SHP77 (cell line): ENCODE measurements around the gene TRIM52.

Experiments
- DNase-seq, 2 experiments: peaks; one replicate each; lab custom pipeline; 2025; lab: John Stamatoyannopoulos, UW

The TRIM52 gene

DNA sequence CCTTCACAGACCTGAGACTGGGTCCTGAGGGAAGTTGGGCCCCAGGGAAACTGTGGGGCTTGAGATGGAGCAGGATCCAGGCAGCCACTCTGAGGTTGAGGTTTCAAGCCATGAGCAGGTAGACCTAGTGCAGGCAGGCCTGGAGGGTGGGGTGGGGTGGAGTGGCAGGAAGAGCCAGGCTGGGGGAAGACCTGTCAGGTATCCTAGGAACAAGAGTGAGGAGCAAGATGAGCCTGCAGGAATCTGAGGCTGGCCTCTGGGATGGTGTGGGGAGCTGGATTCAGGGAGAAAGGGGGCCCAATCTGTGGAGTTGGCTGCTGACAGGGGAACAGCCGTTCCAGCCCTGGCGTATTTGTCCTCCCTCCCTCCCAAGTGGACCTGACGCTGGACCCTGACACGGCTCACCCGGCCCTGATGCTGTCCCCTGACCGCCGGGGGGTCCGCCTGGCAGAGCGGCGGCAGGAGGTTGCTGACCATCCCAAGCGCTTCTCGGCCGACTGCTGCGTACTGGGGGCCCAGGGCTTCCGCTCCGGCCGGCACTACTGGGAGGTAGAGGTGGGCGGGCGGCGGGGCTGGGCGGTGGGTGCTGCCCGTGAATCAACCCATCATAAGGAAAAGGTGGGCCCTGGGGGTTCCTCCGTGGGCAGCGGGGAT is 27.0 kb downstream of the TRIM52 start:
- DNase-seq, result no peak

DNA sequence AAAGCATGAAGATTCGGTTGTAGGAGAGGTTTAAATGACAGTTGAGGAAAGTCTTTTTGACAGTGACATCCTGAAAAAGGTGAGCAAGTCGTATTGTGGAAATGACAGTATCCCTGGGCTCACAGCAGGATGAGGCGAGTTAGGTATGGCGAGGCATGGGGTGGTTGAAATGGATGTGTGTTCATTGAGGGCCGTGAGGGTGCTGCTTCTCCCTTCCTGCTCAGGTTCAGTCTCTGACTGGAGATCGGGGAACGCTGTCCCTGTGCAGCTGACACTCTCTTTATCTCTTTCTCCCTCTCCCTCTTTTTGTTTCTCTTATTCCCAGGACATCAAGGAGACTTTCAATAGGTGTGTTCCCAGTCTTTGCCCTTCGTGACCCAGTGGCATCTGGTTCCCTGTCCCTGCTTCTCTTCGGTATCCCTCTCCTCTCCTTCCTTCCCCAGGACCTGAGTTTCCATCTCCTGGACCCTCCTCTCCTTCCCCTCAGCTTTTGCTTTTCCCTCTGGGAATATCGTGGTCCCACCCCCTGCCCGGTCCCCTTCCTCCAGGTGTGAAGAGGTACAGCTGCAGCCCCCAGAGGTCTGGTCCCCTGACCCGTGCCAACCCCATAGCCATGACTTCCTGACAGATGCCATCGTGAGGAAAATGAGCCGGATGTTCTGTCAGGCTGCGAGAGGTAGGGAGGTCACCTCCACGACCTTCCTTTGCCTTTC is 27.7 kb downstream of the TRIM52 start:
- DNase-seq, result no peak

DNA sequence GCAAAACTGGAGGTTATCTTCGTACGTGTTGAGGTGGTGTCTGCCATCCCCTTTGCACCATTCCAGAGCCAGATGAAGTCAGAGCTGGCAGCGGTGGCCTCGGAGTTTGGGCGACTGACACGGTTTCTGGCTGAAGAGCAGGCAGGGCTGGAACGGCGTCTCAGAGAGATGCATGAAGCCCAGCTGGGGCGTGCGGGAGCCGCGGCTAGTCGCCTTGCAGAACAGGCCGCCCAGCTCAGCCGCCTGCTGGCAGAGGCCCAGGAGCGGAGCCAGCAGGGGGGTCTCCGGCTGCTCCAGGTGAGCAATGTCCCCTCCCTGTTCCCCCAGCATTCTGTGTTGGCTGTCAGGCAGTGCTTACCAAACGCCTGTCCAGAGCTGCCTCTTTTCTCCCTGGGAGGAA is 28.4 kb downstream of the TRIM52 start:
- DNase-seq, result no peak

DNA sequence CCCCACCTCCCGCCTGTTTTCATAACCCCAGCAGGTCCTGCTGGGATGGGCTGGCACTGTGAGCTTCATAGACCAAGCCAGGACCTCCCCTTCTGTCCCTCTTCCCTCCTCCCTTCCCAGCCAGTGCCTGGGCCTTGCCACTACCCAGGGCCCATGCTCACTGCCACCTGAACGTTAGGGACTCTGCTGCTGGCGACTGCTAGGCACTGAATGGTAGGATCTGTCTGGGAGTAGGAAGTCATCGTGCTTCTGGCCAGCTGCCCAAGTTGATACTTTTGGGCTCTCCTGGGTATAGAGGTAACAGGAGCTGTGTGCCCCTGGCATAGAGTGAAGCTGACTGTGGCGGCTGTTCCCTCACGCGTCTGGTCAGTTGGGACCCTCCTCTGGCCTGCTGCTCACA is 29.5 kb downstream of the TRIM52 start:
- DNase-seq, result no peak

DNA sequence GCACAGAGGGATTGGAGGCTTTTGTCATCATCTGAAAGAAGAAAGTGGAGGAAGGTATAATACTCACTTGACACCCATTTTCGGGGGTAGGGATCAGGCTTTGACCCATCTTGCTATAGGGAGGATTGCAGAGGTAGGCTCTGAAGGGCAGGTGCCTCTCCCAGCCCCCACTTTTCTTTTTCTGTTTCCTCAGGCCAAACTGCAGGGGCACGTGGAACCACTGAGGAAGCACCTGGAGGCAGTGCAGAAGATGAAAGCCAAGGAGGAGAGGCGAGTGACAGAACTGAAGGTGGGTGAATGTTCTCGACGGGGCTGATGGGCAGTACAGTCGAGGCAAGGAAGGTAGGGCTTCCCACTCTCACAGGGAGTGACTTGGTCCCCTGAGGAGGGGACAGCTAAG is 30.4 kb downstream of the TRIM52 start:
- DNase-seq, result no peak

DNA sequence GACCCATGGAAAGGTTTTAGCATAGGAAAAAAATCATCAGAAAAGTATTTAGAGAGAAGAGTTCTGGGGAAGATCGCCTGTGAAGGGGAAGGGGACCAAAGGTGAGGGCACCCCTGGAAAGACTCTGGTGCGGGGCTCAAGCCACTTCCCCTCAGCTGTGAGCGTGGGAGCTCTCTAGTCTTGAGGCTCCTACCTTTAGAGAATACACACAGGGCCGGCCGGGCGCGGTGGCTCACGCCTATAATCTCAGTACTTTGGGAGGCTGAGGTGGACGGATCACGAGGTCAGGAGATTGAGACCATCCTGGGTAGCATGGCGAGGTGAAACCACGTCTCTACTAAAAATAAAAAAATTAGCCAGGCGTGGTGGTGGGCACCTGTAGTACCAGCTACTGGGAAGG is 30.9 kb downstream of the TRIM52 start:
- DNase-seq, result no peak

DNA sequence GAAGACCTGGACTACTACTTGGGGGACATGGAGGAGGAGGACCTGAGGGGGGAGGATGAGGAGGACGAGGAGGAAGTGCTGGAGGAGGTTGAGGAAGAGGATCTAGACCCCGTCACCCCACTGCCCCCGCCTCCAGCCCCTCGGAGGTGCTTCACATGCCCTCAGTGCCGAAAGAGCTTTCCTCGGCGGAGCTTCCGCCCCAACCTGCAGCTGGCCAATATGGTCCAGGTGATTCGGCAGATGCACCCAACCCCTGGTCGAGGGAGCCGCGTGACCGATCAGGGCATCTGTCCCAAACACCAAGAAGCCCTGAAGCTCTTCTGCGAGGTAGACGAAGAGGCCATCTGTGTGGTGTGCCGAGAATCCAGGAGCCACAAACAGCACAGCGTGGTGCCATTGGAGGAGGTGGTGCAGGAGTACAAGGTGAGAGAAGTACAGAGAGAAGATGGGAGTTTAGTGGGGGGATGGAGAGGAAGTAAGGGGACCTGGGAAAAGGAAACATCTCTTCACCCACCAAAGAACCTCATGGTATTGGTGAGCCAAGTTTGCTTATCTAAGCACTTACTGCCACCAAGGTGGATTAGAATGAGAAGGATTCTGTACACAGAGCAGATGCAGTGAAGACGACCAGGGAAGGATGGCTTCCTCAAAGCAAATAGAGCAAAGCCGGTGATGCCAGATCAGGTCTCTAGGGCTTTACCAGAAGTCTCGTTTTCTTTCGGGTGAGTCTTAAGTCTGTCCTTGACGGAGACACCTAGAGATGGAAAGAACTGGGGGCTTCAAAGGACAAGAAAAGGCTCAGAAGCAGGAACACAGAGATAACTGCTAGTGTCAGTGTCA is 36.3 kb downstream of the TRIM52 start:
- DNase-seq, result no peak

DNA sequence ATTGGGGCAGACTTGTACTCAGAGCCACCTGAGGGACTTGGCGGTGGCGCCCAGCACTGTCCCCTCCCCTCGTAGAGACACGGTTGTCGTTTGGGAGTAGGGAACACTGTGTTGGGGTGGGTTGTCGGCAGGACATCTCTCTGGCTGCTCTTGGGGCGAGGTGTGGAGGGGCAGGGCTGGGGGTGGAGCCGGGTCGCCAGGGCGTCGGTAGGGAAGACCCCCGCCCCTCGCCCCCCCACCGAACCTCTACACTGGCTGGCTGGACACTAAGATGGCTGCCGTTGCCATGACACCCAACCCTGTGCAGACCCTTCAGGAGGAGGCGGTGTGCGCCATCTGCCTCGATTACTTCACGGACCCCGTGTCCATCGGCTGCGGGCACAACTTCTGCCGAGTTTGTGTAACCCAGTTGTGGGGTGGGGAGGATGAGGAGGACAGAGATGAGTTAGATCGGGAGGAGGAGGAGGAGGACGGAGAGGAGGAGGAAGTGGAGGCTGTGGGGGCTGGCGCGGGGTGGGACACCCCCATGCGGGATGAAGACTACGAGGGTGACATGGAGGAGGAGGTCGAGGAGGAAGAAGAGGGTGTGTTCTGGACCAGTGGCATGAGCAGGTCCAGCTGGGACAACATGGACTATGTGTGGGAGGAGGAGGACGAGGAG is 37.1 kb downstream of the TRIM52 start:
- no peak for DNase-seq

DNA sequence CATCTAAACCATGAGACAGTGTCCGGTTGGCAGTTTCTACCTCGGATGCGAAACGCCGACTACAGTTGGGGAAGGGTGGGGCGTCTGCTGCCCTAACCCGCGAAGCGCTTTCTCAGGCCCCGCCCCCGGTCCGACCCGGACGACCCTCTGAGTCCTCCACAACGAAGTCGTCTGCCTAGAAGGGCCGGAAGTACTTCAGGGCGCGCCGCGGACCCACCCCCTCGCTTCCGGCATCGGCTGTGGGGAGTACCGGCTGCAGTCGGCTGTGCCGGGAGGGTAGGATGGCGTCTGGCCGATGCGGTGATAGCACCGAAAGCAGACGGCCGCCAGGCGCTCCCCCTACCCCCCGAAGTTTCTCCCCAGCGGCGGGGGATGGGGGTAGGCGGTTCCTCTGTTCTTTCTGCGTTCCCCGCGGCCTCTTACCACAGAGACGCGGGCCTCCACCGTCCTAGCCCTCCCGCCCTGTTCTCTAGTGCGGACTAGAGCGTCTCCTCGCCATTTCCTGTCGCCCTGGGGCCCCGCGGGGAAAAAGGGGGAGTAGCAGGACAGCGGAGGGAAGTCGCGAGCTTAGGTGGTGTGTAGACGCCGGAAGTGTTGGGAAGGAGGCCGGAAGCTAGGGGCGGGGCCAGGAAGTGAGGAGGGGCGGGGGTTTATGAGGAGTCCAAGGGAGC is 37.8 kb downstream of the TRIM52 start, which contains the start of gene TRIM41:
TRIM41 (plus strand) TSS at position 224 of the 671 bp plus-strand sequence. CDS start 719 bp downstream, outside the sequence.
- no peak for DNase-seq

DNA sequence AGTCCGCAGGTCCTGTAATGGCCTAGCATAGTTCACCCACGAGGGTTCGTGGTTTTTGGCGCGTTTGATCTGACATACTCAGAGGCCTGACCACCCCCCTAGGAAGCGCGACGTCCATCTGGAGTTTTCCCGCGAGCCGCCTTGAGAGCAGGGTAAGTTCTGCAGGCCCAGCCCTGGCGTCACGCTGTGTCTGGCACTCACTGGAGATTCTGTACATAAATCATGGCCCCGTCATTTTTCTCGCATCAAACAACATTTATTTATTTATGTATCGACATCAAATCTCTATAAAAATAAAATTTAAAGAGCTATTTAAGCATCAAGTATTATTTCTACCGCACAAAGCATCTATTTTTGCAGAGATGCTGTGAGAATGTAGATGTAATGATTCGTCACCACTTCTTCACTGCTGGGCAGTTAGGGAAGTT is 38.3 kb downstream of the TRIM52 start:
- DNase-seq, result no peak

DNA sequence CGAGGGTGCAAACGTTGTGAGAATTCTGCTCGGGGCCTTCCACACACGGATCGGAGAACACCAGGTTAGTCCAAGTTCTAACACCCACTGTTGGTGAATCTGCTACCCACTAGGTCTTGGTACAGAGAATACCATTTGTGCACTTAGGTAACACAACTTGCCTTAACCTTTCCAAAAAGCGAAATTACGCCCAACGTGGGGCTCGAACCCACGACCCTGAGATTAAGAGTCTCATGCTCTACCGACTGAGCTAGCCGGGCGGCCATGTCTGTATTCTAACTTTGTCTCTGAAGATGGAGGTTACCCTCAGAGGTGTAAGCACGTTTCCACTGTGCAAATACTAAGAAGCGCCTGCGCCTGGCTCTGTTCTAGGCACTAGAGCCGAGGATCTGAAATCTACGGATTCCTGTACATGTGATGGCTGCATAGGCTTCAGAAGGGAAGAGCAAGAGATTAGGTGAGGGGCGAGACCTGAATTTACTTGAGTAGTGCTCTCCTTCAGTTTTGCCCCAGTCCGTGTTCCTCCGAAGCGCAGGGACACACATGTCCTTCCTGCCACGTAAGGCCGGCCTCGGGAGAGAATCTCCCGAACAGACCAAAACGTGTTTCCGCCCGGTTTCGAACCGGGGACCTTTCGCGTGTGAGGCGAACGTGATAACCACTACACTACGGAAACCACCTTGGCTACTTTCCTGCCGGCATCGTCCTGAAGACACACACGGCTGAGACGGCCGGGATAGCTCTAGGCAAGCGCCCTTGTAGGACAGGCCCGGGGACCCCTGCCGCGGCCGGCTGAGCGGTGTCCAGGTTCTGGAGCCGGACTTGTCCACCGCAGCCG is 38.9 kb downstream of the TRIM52 start:
- no peak for DNase-seq

DNA sequence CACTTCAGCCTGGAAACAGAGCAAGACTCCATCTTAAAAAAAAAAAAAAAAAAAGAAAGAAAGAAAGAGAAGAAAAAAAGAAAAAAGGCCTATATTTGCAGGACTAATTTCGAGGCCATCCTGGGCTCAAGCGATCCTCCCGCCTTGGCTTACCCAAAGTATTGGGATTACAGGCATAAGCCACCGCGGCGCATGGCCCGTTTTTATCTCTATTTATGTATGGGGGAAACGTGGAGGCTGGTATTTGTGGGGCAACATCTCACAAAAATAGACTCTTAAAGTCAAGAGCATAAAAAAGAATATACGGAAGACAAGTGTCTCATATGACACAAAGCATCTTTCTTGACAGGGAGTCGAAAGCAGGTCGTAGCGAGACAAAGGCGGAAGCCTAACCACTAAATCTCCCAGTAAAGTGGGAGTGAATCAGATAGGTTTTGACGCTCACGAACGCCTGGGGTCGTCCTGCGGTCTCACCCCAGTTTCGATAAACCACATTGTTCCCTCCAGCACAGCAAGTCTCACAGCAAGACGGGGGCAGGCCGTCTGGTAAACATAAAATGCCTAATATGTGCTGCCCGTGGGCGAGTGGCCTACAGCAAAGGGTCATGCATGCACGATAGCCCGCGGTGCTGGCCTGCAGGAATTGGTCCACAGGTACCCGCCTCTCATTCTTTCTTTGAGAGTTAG is 39.7 kb downstream of the TRIM52 start:
- no peak for DNase-seq

DNA sequence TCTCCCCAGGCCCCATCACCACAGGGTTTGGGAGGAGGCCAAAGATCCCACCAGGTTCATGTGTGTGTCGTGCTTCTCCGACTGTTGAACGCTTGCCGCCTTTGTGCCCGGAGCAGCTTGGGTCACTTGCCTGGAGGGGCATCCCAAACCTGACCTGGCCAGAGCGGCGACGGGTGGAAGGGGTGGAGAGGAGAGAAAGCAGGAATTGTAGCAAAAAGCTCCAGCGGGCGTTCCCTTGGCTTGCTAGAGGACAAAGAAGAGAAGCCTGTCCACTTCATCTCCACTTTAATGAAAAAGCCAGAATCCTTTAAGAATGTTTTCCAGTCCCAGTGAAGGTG is 40.8 kb downstream of the TRIM52 start:
- no peak for DNase-seq

DNA sequence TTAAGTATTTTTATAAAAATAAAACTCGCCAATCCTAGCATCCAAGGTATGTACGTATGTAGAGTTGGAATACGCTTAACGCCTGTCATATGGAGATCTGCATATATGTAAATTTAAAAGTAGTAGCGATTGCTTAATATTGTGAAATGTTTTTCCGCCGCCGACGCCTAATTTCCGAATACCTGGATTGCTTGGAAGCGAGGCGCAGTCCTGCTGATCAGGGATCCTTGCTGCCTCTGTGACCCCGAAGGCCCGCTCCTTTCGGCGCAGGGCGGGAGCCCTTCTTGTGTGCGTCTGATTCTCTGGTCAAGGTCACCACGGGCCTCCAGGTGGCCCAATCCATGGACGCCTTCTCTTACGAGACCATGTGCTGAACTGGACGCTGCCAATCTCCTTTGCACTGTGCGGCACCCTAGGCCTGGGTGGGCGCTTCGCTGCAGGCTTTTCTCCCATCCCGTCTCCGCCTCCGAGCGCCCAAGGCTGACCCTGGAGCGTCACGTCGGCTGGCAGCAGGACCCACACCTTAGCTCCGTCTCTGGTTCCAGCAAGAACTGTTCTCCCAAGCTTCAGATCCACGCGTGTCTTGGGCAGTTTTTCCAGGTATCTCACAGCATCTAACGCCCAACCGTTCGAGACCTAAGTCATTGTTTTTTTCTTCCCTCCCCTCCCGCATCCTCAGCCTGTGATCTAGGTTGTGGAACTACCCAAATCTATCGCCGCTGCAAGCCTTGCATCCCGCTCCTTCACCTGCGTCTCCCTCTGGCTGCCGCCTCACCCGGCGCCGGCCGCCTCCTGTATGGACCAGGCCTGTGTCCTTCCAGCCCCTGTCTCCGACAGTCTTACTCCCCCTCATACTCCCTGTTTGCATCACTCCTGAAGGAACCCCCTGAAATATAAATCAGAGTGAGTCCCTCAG is 41.4 kb downstream of the TRIM52 start:
- no peak for DNase-seq

DNA sequence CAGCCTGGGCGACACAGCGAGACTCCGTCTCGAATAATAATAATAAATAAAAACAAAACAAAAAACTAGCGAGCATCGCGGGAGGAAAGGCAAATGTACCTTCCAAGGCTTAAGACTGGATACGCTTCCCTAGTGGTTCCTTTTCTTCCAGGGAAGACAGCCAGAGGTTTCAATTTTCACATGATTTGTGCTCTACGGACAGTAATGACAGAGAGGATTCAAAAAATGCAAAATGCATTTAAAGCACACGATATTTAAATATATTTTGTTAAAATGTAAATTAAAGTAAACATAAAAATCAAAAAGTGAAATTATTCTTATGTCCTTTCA is 42.2 kb downstream of the TRIM52 start:
- DNase-seq, result no peak

DNA sequence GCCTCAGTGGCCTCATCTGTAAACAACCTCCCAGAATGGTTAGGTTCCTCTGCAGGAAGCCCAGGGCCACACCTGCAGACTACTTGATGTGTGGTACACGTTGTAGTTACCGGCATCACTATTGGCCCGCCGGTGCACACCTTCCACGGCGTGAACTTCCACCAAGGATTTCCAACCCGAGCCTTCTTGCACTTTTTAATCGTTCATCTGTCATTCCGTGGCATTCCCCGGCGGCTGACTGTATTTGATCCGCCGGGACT is 43.2 kb downstream of the TRIM52 start:
- DNase-seq, result no peak

DNA sequence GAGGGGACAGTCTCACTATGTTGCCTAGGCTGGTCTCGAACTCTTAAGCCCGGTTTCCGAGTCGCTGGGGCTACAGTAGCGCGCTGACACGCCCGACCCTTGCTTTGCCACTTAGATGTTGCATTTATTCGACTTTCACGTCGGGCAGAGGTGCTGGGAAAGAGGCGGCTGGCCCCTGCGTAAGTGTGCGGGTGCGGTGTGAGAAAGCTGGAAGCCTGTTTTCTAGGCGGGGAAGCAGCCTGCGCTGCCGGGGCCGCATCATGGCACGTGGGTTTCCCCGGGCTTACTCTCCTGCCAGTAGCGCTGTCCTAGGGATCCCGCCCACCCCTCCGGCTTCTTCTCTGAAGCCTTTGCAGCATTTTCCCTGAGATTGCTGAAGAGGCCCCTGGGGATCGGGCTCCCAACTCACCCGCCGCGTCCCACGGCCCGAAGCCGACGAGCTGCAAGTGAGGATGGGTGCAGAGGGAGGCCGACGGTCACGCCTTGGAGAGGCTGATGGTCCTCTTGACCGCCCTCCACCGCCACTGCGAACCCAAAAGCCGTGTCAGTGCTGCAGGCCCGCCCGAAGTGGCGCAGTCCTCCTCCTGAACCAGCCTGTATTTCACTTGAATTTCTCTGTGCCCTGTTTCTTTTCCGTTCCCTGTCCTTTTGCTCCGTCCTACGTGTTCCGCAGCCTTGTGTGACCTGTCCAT is 43.7 kb downstream of the TRIM52 start:
- DNase-seq, result no peak

DNA sequence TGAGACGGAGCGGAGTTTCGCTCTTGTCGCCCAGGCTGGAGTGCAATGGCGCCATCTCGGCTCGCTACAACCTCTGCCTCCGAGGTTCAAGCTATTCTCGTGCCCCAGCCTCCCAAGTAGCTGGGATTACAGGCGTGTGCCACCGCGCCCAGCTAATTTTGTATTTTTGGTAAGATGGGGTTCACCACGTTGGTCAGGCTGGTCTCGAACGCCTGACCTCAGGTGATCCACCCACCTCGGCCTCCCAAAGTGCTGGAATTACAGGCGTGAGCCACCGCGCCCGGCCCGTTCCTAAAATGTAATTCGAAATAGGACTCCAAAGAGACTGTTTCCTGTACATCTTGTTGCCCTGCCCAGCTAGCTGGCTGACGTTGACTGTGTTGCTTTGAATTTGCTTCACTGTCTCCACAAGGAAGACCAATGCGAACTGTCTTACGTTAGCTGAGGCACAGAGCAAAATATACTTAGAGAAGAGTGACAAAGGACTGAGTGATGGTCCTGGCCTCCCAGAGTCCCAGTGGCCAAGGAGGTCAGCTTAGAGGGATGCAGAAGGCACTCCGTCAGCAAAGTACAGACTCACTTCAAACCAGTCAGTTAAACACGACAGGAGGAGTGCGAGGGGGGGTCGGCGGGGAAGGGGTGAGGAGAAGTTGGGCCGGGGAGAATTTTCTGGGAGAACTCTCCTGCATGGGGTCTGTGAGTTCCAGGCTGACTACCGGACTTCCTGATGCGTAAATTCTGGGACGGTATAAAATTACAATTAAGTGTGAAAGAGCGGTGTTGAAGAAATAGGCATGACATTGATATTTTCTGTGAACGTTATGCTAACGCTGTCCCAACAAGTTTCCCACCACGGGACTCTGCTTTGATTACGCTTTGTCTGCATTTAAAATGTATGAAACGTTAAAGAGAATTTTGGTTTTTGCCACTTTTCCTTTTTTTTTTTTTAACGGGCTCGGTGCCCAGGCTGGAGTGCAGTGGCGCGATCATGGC is 44.6 kb downstream of the TRIM52 start:
- no peak for DNase-seq
